Head of caudate nucleus (tissue), 42 donors: ENCODE measurements around the gene GPR137B.
A peak's percentile ranks its signal among the peaks of the same experiment; 100 is the strongest.

Experiments used
- DNase-seq, 42 donors: peaks; one replicate each; pipeline versions ENCODE4 v3.0.0 to v3.0.0-alpha.2; 2020 to 2021; ENCODE audit warnings: mixed read lengths in 7 of 42
- intact Hi-C: fragments of 100-400 bp; cut with DNase I; formaldehyde crosslinking; loops from one replicate; pipeline ENCODE4 v1.15.0; 2022

GPR137B gene

DNA sequence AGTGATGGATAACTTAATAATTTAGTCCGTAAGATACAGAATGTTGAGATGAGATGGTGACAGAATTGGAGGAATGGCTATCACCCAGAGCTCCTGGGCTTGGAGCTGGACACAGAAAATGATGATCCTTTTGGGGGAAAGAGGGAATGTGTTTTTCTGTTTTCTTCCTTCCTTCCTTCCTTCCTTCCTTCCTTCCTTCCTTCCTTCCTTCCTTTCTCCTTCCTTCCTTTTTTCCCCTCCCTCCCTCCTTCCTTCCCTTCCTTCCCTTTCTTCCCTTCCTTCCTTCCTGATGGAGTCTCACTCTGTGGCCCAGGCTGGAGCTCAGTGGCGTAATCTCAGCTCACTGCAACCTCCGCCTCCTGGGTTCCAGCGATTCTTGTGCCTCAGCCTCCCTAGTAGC is 2.8 kb upstream of the GPR137B start:
- intact Hi-C loops: no loop called here
- no peak for DNase-seq

DNA sequence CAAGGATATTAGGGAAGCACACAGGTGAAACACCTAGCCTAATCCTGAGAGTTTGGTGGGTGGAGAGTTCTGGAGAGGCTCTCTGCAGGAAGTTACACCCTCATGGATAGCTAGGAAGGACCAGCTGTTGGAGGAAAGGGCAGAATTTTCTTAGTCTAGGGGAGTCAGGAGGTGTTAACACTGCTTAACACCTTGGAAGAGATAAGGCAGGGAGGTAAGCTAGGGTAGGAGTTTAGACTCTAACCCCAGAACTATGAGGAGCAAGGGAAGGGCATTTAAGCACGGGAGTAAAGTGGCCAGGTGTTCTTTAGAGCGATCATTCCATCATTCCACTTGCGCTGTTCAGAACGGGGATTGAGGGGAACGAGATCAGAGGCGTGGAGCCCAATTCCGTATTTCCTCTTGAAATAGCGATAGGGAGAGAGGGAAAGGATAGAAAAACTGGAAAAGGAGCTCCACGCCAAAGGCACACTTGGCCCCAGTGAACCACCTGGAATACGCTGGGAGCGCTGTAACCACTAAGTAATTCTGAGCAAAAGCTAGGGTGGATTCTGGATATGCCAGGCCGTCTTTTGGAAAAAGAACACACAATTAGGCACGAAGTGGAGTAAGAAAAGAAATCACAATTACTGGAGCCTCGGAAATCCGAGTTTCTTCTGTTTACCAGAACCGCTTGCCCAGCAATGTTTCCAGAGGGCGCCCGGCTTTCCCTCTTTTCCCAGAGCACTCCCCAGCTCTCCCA is 1.5 kb upstream of the GPR137B start:
- DNase-seq: peak in 1 of 42 donors; percentile 17

DNA sequence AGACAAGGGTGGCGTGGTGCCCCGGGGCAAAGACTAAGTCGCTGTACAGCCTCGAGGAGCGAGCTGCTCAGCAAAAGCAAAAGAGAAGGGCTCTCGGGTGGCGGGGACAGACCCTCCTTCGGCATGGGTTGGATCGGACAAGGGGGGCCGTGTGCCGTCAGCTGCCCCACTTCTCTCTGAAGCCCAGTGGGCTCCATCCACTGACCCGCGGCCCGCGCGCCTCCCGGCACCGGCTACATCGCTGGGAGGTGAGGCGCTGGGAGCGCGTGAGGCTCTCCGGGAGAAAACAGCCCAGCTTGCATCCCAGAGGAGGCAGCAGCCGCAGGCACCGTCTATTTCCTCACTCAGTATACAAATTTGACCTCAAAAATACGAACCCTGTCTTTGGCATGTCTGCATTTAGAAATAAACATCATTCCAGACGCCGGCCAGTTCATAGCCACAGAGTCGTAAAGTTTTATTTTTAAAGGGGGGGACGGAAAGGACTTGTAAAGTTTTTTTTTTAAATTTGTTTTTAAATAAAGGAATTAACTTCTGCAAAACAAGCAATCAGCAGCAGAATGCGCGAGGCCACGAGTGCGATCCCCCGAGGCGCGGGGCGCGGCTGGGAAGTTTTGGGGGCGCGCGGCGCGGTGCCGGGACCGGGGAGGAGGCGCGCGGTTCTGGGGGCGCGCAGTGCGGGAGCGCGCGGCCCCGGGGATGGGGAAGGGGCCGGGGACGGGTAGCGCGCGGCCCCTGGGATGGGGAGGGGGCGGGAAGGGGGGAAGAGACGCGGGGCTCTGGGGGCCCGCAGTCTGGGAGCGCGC is 689 bp upstream of the GPR137B start:
- intact Hi-C loops: loop anchor here (5.0 kb wide), 1 partner anchor 141 kb away; the partner anchor contains the start of gene ERO1B

More for the DNA sequence above, 1.5 kb upstream of the GPR137B start:
- intact Hi-C loops: loop anchor here (5.0 kb wide), 1 partner anchor 141 kb away; the partner anchor contains the start of gene ERO1B

DNA sequence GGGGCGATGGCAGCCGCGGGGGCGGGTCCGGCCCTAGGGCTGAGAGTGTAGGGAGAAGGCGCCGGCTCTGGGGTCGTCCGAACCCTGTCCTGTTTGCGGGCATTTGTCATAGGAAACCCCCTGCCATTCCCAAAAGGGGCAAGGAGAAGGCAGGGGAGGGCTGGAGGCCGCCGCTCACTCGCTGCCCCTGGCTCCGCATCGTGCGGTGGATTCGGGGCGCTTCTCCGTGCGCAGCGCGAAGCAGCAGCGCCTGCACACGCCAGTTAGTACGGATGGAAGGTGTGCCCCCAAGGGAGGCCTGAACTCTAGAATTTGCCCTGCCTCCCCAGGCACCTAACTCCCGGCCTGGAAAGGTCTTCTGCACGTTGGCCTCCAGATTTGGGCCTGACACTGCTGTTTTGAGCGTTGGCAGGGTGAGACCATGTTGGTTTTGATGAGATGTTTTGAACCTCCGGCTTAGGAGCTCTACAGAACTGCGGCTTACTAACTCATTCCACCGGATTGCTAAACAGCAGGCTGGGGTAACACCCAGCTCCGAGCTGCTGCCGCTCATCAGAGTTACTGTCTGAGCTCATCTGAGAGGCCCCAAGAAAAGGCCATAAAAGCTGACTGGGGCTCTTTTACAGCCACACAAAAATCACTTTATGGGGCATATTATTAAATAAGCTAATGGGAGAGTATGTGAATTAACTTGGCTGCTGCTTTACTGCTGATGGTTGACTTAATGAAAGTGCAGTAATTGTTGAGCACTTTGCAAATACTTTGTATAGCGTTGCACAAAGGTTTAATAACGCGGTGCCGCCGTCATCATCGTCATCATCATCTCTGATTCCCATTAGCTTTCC is 987 bp downstream of the GPR137B start:
- intact Hi-C loops: loop anchor here (5.0 kb wide), 1 partner anchor 139 kb away; the partner anchor contains the start of gene ERO1B
- DNase-seq: peak in 19 of 42 donors; percentile 23 to 59 (median 37)

More for the DNA sequence above, 689 bp upstream of the GPR137B start:
- peak in 40 of 42 donors; percentile 30 to 83 (median 67) for DNase-seq

DNA sequence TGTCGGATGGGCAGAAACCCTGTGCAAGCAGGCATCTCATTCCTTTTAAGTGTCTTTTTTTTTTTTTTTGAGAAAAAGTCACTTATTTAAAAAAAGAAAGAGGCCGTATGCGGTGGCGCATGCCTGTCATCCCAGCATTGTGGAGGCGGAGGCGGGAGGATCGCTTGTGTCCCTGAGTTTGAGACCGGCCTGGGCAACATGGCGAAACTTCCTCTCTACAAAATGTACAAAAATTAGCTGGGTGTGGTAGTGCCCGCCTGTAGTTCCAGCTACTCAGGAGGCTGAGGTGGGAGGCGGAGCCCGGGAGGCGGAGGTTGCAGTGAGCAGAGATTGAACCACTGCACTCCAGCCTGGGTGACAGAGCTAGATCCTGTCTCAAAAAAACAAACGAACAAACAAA is 1.7 kb downstream of the GPR137B start:
- peak in 23 of 42 donors; percentile 19 to 66 (median 42) for DNase-seq
- intact Hi-C loops: loop anchor here (5.0 kb wide), 1 partner anchor 138 kb away; the partner anchor contains the start of gene ERO1B

DNA sequence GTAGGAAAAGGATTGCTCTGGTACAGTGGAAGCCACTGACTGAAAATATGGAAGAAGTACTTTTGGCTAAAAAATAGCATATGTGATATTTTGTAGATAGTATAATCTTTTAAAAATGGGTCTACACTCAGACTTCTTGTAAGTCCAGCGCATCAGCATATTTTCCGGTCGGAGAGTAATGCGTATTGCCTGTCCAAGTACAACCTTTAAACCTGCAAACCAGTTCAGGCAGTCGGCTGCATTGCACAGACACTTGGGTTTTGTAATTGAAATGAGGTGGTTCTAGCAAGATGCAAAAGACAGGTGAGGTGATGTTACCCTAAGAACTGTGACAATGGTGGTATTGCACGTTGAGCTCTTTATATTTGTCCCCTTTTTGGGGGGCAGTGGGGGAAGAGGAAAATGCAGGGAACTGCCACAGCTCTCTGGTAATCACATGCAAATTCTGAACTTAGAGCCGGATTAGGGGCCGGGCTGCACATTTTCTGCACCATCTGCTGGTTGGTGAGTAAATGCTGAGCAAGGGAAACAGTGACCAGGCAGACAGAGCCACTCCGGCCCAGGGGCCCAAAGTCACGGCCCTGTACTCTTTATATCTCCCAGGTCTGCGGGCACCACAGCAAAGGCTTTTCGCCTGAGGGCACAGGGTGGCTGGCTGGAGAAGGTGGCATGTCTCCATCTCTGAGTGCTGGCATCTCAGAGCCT is 2.3 kb downstream of the GPR137B start:
- DNase-seq: peak in 17 of 42 donors; percentile 16 to 66 (median 39)
- intact Hi-C loops: loop anchor here (5.0 kb wide), 1 partner anchor 138 kb away; the partner anchor contains the start of gene ERO1B

DNA sequence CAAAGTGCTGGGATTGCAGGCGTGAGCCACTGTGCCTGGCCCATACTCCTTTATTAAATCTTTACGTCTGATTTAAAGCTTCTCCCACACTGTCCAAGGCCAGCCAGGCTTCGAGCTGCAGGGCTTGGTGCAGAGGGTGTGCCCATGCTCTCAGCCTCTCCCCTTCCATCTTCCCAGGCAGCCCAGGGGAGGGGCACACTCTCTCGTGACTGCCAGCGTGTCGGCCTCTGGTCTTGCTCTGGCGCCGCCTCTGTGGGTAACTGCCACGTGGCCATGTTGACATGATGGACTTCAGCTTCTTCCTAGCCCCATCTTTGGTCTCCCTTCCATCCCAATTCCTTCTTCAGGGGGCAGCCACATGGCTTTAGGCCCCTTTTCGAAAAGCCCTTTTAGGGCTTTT is 4.7 kb downstream of the GPR137B start:
- intact Hi-C loops: no loop called here
- peak in 1 of 42 donors; percentile 43 for DNase-seq

DNA sequence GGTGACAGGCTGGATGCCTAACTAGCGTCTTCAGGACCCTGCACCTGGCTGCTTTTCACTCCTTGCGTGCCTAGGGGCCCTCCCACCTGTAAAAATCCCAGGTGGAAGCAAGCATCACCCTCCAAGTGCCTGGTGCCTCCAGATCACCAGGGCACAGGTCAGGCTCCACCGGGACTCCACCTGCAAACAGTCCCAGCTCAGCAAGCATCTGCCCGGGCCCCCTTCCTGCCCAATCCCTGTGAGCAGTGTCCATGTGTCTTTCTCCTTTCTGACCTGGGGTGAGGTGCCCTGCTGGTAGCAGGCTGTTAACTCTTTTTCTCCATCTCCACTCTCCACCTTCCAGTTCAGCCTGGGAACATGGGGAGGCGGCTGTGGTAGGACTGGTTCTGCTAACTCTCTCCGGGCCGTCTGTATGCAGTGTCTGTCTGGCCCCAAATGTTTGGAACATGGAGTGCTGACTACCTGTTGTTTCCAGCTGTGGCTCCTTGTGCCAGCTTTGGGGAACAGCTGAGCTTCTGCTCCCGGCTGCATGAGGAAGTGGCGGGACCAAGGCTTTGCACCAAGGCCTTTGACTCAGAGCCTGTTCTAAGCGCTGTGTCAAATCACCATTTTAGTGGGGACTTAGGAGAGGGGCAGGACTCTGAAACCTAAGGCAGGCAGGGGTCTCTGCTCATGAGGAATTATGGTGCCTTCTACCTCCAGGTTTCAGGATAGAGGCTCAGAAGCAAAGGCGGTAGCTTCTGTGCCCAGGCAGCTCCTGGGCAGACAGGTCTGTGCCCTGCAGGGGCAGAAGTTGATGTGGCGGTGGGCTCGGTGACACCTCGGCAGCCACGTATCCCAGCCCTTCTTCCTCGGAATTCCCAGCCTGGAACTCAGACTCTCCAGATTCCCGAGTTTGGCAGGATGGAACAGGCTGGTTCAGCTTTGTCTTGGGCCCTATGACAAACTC is 5.5 kb downstream of the GPR137B start:
- DNase-seq: no peak
- intact Hi-C loops: no loop called here

DNA sequence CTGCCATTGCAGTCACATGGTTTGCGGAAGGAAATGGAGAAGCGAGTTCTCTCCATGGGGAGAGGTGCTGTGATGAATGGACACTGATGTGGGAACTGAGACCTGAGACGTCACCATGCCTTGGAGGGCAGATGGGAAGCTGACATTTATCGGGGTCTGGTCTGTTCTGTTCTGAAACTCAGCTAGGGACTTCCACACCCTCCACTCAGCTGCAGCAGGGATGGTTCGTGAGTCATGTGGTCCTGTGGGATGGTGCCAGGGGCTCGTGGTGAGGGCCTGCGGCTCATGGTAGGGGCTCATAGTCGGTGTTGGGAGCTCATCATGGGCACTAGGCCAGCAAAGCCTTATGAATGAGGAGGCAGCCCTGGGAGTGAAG is 6.1 kb downstream of the GPR137B start:
- no peak for DNase-seq
- intact Hi-C loops: no loop called here

DNA sequence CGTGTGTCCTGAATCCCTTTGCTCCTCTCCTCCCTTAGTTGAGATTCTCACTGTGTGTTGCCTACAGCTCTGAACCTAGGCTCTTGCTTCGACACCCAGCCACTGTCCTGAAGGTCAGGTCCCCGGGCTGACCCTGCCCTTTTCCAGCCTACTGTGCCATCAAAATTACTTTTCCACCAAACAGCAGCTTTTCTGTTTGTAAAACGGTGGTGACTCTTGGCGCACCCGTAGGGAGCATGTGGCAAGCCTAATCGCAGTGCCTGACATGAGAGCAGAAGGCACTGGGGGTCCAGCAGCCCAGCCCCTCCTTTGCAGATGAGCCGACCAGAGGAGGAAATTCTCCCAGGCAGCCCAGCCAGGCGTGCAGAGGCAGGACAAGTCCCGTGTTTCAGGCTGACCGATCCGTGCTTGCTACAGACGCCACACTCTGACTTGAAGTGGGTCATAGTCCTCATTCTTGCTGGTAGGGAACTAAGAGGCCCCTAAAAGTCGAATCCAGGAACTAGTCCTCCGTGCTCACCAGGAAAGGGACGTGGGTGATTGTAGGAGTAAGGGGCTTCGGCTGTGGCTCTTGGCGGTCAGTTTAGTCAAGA is 6.8 kb downstream of the GPR137B start:
- intact Hi-C loops: no loop called here
- no peak for DNase-seq

DNA sequence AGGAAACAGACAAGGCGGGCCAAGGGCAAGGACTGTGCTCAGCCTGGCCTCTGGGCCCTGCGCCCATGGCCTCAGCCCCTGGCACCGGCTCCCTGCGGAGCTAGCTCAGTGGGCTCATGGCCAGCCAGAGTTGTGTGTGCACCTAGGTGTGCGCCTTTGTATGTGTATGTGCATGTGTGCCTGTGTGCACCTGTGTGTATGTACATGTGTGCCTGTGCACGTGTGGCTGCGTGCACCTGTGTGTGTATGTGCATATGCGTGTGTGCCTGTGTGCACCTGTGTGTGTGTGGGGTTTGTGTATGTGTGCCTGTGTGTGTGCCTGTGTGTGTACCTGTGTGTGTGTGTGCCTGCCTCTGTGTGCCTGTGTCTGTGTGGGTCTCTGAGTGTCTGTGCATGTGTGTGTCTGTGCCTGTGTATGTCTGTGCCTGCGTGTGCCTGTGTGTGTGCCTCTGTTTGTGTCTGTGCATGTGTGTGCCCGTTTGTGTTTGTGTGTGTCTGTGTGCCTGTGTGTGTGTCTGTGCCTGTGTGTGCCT is 7.4 kb downstream of the GPR137B start:
- peak in 2 of 42 donors; percentile 32 to 34 for DNase-seq
- intact Hi-C loops: no loop called here

DNA sequence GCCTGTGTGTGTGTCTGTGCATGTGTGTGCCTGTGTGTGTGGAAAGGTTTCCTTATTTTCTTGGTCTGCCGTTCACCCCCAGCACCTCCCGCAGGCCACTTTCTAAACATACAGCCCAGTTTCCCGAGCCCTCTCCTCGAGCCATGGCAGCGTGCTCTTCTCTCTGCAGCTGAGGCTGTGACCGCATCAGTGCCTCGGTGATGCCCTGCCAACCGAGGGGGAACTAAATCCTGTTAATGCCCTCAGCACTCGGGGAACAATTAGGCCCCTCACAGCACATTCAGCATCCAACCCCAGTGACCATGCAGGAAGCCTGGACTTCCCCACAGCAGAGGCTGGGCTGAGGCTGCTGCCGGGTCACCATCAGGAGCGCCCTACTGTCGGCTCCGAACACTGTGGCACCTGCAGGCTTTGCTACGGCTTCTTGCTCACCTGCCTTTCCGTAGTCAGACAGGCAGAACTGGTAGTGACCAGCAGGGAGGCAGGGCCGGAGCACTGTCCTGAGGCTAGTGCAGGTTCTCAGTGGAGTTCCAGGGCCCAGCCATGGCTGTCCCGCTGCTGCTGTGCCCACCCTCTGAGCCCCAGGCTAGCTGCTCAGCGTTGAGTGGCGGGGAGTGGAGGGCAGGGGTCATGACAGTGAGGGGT is 8.1 kb downstream of the GPR137B start:
- intact Hi-C loops: no loop called here
- no peak for DNase-seq

DNA sequence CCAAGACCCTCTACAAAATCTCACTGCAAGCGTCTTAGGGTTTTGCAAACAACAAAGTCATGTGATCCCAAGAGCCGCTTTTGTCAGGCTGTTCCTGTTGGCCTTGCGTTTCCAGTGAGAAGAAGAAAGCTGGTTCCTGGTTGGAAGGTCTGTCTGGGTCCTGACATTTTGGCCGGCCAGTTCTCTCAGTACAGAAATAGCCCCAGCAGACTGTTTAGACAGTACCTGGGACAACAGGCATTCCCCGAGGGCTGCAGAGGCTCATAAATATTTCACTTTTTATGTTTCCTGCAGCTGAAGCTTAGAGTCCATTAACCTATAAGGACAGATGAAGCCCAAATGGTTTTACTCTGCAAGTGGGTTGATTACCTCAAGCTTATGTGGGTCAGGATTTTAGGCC is 8.6 kb downstream of the GPR137B start:
- intact Hi-C loops: no loop called here
- DNase-seq: no peak

DNA sequence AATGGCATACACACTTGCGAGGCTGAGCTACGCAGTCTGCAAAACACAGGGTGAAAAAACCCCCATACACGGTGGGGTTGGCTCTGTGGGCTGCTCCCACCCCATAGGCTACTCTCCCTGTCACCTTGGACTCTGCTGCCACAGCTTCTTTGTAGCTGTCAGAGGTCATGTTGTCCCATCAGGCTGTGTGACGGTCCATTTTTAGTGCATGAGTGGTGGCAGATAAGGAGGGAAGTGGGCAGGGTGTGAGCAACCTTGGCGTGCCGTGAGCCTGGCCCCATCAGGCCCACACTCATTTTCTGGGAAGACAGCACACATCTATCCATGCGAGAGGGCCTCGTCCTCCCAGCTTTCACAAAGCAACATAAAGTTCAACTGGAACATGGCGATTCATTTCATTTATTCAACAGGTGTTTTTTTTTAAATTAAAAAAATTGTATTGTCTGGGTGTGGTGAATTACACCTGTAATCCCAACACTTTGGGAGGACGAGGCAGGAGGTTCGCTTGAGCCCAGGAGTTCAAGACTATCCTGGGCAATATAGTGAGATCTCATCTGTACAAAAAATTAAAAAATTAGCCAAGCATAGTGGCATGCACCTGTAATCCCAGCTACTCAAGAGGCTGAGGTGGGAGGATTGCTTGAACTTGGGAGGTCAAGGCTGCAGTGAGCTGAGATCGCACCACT is 9.5 kb downstream of the GPR137B start:
- DNase-seq: no peak

DNA sequence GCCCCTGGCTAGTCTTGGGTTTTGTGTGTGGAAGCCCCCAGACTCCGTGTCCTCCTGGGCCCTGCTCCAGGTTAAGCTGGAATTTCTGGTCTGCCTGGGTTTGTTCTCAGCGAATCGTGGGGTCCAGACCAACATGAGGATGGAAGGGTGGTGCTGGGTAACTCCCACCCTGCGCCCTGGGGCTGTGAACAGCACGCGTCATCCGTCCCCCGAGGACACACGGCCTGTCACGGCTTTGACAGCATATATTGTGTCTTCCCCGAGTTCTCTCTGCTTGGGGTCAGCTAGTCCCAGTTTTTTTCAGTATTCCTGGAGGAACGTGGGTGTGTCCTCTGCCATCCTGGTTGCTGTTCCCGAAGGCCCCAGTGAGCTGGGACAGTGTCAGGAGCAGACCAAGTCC is 11.8 kb downstream of the GPR137B start:
- intact Hi-C loops: no loop called here
- DNase-seq: no peak

More for the DNA sequence above, 9.5 kb downstream of the GPR137B start:
- intact Hi-C loops: no loop called here
